HG02798 (cell line): Measurements from ENCODE around the gene SAA4.
"Not testable (repeated sequence)": the region's sequence is repeated elsewhere in the genome, so short reads cannot be mapped to it uniquely, and the experiment has no call there.

Source experiments
- ATAC-seq: cut with Tn5 transposase; IDR thresholded peaks from one replicate; pipeline ENCODE4 v1.9.1; 2021; ENCODE audit warnings: mild to moderate bottlenecking; ENCODE audit not compliant: unreplicated experiment, poor library complexity

The SAA4 gene

GRCh38 chr11:18196532-18196931, 40.1 kb downstream of the SAA4 start:
- no peak for ATAC-seq

DNA sequence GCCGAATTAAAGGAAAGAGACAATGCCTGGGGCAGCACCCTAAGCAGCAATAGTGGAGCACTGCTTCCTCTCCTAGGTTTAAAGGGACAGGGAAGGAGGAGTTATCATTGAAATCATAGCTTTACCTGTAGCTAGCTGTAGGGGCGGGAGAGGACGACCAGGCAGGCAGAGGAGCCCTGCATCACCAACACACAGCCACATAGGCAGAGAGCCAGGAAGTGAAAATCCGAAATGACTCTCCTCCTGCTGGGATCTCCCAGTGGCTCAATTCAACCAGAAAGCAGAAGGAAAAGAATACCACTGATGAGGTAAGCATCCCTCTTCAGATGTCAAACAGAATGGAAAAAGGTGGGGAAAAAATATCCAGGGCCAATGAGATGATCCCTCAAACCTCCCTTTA, 43.6 kb downstream of the SAA4 start:
- ATAC-seq: no peak

GRCh38 chr11:18191376-18191775, 45.2 kb downstream of the SAA4 start:
- ATAC-seq: no peak

DNA sequence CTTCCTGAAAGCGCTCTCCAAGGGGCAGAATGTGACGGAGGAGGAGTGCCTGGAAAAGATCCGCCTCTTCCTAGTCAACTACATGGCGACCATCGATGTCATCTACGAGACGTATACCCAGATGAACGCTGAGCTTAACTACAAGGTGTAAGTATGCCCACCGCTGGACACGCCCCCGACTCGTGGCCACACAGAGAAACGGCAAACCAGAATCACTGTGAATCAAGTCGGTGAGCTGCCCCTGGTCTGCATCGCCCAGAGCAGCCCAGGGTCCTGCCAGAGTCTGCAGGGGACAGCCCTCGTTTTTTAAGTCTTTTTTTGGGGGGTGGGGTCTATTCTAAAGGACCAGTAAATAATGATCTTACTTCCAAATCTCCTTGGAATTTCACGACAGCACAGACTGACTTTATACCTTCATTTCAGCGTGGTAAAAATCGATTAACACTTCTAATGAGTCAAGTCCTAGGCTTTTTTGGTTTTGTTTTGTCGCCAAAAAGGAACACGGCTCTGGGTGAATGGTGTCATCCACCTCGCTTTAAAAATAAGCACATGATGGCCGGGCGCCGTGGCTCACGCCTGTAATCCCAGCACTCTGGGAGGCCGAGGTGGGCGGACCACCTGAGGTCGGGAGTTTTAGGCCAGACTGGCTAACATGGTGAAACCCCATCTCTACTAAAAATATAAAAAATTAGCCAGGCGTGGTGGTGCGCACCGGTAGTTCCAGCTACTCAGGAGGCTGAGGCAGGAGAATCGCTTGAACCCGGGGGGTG, 46.9 kb downstream of the SAA4 start:
- ATAC-seq: not testable (repeated sequence)

DNA sequence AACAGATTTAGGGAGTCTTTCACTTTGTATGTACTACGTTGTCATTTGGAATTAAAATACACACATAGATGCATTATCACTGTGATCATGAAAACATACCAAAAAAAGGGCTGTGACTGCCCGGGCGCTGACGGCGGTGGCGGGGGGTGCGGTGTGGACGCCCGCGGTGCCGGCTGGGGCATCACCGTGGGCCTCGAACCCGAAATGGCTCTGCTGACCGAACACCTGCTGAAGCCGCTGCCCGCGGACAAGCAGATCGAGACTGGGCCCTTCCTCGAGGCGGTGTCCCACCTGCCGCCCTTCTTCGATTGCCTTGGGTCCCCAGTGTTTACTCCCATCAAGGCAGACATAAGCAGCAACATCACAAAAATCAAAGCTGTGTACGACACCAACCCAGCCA, 47.8 kb downstream of the SAA4 start:
- no peak for ATAC-seq
